ENCODE measurements around the gene TNFRSF11A. TPM values are rescaled to one million over a fixed set of nuclear protein-coding genes. Genes with fewer than 3 reads are reported as not detected.

TNFRSF11A gene
- total RNA-seq (2022; extraction: Qiagen RNA extraction) = 5.3 to 9.0 TPM (median 7.6 TPM) in 5 replicates

DNA sequence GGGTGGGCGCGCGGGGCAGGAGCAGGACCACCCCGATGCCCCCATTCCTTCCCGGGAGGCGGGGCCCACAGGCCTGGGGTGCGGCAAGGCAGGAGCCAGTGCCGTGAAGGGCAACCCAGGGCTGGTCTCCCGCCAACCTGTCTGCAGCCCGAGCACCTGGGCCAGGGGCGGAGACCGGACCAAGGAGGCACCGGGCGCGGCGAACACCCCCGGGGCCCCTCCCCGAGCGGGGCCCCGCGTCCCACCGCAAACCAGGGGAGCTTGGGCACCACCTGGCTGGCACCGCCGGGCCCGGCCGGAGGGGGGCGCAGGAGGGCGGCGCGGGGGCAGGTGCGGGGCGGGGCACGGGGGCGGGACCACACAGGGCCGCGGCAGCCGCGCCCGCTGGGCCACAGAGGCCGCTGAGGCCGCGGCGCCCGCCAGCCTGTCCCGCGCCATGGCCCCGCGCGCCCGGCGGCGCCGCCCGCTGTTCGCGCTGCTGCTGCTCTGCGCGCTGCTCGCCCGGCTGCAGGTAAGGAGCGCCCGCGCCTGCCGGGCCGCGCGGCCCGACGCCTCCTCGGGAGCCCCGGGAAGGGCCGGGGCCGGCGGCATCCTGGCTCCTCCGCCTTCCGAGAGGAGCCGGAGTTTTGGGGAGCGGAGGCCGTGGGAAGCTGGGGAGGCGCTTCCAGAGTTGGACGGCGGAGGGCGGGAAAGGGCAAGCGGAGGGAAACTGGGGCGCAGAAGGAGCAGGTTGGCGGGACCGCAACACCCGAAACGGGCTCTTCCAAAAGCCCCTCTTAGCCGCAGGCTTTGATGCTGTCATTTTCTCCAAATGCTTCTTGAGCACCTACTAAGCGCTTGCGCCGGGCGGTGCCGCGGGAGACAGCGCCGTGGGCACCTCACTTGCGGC, at the start of gene TNFRSF11A:
Gene TNFRSF11A (plus strand): TSS at position 394 of the 889 bp plus-strand sequence. CDS start 43 bp downstream, at position 437.

Other genes starting within 250 kb of the TNFRSF11A start
- gene PIGN, start 138.3 kb upstream of the TNFRSF11A start, total RNA-seq (2022; extraction: Qiagen RNA extraction) = 8.7 to 10.5 TPM (median 9.4 TPM) in 5 replicates
- 11.7 to 14.4 TPM (median 12.1 TPM) in 5 replicates for gene RELCH, start 138.1 kb upstream of the TNFRSF11A start, total RNA-seq (2022; extraction: Qiagen RNA extraction)
- gene ZCCHC2, start 197.7 kb downstream of the TNFRSF11A start, total RNA-seq (2022; extraction: Qiagen RNA extraction) = 7.9 to 9.8 TPM (median 9.6 TPM) in 5 replicates

All from A549 treated with CORT108297 at 1 μM for 4 hours (cell line).